Activated CD8-positive, alpha-beta memory T cell treated with anti-CD3 and anti-CD28 coated beads for 48 hours (primary cell): ENCODE measurements around the gene MMP17.
"Not testable (repeated sequence)": the region's sequence is repeated elsewhere in the genome, so short reads cannot be mapped to it uniquely, and the experiment has no call there.

Experiments
- DNase-seq, 3 experiments: peaks; one replicate each; pipeline ENCODE4 v3.0.0-alpha.2; 2020; ENCODE audit warnings: low read depth in 2 of 3, low spot score in 2 of 3

MMP17 gene

DNA sequence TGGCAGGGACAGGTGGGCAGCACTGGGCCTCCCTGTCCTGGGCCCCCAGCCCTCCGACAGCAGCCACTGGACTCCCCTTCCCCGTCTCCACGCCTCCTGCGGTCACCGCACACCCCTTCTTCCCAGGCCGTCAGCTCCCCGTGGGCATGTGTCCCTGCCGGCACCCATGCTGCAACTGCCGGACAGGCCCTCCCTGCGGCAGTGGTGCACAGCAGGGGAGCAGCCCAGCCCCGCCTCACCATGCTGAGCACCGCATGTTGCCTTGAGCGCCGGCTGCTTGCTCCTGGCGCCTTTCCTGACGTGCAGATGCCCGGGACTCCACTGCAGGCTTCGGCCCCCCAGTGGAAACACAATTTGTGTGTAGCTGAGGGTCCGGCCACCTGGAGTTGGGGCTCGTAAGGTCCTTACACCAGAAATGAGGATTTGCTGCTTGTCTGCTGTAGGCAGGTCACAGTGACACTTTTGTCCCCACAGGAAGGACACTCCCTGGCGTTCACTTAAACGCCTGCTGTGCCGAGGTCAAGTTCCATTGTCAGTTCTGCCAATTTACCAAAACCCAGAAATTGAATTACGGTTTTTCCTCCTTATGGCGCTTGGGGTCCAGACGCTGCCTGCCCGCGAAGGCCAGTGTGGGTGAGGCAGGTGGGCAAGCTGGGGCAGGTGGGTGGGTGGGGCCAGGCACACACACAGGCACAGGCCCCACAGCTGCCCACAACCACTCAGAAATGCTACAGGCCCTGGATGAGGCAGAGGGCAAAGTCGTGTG, 28.2 kb upstream of the MMP17 start:
- no peak for DNase-seq

DNA sequence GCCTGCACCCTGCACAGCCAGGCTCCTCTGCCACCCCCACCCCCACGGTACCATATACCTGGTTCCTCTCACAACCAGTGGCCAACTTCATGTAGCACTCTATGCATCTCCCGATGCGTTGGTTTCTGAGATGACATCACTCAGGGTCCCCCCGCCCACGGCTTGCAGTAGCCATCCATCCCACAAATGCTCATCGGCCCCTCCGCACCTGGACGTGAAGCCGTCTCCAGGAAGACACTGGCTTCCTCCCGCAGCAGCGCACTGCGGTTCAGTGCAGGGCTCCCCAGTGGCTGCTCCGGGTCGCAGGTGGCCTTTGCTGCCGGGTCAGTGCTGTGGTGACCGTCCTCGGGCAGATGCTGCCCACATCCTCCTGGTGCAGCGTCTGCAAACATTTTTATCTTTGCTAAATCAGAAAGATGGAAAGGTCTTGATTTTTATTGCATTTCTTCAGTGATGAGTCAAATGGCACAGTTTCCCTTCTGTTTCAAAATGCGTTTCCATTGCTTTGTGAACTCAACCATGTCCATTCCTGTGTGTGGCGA, 27.5 kb upstream of the MMP17 start:
- no peak for DNase-seq

DNA sequence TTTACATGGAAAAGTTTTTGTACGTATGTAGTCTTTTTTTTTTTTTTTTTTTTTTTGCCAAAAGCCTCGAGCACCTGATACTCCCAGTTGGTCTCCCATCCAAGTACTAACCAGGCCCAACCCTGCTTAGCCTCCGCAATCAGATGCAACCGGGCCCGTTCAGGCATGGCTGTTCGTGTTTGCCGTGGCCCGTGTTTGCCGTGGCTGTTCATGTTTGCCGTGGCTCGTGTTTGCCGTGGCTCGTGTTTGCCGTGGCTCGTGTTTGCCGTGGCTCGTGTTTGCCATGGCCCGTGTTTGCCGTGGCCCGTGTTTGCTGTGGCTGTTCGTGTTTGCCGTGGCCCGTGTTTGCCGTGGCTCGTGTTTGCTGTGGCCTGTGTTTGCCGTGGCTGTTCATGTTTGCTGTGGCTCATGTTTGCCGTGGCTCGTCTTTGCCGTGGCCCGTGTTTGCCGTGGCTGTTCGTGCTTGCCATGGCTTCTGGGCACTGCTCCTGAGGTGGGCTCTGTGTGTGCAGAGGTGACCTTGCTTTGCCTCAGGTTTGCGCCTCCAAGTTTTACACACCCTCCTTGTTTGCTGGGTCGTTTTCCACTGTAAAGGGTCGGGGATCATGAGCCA, 26.8 kb upstream of the MMP17 start:
- DNase-seq = no peak

DNA sequence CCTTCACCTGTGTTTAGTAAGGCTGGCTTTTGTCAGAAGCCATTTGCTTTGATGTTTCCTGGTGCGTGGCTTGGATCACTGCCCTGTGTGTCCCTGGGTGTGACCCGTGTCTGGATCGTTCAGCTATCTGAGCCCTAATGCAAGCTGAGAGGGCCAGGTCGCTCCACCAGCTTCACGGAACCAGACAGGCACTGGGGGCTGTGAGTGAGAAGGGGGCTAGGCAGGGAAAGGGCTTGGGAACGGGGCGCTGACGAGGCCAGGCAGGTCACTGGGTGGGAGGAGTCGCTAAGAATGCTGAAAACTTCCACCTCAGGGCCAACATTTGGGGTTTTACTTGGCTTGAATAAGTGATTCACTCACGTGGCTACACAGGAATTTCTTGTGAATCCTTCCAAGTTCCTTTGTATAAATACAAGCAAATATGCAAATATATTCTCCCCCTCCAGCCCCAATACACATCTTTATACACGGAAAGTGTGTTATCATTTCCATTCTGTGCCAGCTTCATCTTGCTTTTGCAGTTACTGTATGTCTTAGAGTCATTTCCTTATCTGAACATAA, 24.2 kb upstream of the MMP17 start:
- no peak for DNase-seq

DNA sequence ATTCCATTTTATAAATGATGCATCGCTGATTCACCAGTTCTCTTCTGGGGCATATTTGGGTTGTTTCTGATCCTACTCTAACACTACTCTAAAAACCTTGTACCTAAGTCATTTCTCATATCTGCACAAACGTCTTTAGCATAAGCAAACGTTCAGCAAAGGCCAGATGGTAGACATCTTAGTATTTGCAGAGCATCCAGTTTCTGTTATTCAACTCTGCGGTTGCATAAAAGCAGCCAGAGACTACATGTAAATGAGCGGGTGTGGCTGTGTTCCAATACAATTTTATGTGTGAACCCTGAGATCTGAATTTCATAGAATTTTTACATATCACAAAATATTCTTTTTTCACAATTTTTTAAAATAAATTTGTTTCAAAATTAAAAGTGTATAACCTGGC, 22.8 kb upstream of the MMP17 start:
- no peak for DNase-seq

DNA sequence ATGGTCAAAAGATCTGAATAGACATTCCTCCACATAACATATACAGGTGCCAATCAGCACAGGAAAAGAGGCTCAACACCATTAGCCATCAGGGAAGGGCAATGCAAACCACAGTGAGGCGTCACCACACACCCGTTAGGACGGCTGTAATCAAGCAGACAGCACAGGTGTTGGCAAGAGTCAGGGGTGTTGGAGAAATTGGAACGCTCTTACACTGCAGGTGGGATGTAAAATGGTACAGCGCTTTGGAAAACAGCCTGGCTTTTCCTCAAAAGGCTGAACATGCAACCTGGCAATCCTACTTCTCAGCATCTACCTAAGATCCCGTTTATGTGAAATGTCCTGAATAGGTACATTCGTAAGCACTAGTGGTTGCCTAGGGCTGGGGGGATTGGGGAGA, 21.5 kb upstream of the MMP17 start:
- no peak for DNase-seq

DNA sequence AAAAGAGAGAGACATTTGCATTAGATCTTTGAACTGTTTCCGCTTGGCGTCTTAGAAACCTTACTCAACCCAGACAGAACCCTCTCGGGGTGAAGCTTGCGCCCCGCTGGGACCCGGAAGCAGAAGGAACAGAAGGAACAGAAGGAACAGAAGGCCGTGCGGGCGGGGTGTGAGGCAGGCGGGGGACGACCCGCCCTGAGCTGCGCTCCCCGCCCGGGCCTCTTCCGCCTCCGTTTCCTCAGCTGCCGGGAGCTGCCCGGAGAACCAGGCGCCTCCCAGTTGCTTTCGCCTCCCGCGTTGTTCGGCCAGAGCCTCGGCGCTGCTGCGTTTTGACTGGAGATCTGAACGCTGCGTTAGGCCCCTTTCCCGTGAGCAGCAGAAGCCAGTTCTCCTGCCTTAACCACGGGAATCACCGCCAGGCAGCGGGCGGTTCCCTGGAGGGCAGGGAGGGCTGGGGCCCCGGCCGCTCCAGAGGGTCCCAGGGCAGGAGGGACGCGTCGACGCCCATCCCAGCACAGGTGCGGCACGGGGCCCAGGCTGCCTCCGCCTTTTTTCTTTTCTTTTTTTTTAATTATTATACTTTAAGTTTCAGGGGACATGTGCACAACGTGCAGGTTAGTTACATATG, 19.3 kb upstream of the MMP17 start:
- no peak for DNase-seq

DNA sequence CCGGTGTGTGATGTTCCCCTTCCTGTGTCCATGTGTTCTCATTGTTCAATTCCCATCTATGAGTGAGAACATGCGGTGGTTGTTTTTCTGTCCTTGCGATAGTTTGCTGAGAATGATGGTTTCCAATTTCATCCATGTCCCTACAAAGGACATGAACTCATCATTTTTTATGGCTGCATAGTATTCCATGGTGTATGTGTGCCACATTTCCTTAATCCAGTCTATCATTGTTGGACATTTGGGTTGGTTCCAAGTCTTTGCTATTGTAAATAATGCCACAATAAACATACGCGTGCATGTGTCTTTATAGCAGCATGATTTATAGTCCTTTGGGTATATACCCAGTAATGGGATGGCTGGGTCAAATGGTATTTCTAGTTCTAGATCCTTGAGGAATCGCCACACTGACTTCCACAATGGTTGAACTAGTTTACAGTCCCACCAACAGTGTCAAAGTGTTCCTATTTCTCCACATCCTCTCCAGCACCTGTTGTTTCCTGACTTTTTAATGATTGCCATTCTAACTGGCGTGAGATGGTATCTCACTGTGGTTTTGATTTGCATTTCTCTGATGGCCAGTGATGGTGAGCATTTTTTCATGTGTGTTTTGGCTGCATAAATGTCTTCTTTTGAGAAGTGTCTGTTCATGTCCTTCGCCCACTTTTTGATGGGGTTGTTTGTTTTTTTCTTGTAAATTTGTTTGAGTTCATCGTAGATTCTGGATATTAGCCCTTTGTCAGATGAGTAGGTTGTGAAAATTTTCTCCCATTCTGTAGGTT, 18.5 kb upstream of the MMP17 start:
- not testable (repeated sequence) for DNase-seq

DNA sequence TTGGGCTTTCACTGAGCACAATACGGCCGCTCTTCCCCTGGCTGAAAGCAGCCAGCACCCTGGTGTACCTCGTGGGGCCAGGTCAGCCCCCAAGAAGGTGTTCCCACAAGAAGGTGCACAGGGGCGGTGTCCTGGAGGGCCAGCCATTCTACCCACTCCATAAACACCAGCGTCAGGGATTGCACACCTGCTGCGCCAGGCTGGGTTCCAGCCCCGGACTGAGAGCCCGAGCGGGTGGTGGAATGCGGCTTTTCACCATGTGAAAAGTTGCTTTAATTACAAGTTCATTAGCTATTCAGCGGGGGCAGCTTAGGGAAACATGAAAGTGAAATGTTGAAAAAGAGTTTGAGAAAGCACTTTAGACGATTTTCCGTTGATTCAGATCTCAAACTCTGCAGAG, 17.5 kb upstream of the MMP17 start:
- DNase-seq = no peak

DNA sequence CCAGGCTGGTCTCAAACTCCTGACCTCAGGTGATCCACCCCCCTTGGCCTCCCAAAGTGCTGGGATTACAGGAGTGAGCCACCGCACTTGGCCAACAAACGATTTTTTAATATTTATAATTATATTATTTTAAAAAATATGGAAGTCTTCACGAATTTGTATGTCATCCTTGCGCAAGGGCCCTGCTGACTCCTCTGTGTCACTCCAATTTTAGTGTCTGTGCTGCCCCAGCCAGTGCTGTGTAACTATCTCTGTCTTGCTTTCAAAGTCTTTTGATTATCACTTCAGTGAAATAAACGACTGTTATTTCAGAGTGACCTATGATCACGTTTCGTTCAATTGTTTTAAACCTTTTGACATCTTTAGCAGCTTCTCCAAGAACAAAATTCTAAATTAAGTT, 13.1 kb upstream of the MMP17 start:
- no peak for DNase-seq

DNA sequence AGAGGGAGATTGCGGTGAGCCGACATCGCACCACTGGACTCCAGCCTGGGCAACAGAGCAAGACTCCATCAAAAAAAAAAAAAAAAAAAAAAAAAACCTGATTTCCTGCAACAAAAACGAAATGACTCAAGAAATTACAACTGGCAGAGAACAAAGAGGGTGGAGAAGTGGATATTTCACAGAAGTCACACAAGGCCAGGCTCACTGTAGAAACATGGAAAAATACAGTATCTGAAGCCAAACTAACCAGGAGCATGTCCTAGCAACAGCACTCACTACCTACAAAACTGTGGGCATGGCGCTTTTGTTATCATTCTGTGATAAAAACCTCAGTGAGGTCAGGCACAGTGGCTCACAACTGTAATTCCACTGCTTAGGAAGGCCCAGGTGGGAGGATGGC, 11.7 kb upstream of the MMP17 start:
- DNase-seq = no peak

DNA sequence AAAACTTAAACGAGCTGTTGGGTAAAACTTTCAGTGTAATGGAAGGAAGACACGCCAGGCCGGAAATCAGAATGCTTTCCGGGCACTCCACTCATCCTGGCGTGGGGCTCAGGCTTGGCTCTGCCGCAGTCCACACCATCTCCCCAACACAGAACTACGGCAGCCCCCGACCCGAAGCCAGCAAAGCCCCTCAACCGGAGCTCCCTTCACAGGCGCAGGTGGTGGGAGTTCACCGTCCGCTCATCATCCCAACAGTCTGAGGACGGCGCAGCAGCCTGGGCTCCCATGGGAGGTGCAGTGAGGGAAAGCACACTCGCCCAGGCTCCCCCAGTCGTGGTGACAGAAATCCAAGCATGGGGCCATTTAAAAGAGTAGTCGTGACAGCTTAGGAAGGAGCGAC, 11.0 kb upstream of the MMP17 start:
- no peak for DNase-seq

DNA sequence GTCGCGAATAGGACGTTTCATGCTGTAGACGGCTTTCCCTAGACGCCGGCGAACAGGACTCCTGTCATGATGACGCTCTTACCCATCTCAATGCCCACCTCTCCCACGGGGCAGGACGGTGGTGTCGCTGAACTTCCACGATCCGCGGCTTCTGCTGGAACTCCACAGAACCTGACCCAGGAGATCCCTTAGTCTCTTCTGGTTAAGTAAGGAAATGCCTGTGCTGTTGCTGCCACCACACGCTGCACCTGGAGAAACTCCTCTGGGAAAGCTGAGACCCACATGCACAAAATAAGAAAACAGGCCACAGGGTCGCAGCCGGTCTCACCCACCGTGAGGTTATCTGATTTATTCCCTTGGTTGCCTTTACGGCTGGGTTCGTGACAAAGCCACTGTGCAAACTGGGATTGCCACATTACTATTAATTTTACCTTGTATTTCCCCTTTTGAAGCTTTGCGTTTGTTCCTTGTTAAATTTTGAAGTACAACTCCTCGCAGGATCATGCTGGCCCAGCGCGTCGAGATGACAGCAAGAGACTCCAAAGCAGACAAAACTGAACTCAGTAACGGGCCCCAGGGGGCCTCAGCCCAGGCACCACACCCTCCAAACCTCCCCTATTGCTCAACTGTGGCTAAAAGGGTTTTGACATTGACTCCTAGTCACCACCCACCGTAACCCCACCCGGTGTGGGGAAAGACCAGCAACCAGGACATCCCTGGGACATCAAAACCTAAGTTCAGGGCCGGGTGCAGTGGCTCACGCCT, 9.2 kb upstream of the MMP17 start:
- DNase-seq = no peak

DNA sequence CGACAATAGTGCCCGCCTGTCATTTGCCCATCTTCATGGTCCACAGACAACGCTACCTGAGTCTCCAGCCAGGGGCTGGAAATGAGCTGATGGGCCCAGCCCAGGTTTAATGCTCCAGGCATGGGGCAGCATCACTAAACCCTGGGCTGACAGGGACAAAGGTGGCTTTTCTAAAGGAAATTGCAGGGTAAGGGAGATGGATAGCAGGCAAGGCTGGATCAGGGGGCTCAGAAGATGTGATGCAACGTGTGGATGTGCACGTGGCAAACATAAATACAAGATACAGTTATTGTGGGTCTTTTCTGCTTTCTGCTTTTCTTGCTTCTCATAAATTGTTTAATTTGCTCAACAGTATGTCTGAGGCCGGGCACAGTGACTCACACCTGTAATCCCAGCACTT, 3.7 kb upstream of the MMP17 start:
- no peak for DNase-seq

DNA sequence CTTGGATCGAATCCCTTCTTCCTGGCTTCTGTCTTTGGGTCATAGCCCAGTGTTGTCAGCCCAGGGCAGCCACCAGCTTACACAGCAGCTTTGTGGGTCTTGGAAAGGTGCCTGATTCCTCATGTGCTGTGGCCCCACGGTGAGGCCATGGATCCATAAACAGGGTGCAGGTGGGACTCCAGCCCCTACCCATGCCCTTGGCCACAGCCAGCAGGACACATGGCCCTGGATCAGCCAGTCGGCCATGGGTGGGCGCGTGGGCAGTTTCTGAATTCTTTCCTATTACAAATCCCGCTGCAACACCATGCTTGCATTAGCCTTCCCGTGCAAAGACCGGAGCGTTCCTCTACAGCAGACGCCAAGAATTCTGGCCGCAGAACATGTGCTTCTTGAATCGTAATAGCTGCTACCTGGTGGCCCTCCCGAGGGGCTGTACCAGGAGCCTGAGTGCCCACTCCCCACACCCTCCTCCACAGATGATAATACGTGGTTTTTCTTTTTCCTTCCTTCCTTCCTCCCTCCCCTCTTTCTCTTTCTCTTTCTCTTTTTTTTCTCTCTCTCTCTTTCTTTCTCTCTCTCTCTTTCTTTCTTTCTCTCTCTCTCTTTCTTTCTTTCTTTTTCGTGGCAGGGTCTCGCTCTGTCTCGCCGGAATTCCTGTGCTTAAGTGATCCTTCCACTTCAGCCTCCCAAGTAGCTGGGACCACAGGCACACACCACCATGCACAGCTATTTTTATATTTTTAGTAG, 2.9 kb upstream of the MMP17 start:
- DNase-seq = no peak

DNA sequence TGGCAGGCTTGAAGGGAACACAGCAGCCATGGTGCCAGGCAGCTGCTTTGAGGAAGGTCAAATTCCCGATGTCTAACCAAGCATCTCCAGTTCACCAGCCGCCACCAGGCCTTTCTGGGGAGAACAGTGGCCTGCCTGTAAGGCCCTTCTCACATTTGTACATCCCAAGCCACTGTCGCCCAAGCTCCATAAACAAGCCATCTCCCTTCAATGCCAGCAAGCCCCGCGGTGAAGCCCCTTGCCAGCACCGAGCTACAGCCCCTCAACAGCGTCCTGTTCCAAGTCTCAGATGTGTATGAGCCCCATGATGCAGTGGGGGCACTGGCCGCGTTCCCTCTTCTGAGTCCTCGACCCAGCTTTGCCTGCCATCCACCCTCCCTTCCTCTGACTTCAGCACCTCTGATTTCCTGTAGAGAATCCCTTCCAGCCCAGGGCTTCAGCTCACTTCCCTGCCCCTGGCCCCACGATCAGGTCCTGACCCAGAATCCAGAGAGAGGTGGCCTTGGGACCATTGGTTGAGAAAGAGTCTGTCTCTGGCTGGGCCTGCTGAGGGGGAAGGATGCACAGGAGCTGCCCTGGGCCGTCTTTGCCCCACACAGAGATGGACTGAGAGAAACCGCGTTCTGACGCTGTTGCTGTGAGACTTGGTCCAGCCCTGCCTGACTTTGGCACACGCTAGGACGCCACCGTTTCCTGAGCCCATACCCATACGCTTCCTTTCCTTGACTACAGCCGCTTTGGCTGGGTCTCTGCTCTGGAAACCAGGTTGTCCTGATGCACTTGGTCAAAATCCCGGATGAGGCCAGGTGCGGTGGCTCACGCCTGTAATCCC, 1.9 kb upstream of the MMP17 start:
- no peak for DNase-seq

DNA sequence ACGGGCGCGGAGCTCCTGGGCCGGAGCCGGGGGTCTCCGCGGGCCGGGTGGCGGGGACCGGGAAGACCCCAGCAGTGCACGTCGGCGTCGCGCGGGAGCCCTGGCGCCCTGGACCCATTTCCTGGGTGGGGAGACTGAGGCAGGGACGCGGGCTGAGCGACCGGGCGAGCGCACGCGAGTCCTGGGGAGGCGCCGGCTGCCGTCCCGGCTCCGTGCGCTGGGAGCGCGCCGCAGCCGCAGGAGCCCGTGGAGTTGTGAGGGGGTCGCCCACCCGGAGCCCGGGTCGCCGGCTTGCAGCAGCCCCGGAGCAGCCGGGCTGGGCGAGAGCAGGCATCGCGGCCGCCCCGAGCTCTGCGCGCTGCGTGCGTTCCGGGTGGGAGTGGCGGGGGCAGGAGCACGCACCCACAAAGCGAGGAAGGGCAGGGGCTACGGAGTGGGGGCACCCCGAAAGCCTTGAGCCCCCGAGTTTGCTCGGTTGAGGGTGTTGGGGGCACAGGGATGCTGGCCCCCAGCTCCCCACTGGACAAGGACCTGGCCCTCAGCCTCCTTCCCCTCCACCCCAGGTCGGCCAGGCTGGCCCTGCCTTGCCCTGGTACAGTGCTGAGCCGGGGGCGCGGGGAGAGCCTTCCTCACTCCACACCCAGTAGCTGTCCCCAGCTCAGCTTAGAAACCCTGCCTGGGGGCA, 620 bp downstream of the MMP17 start:
- DNase-seq = no peak

DNA sequence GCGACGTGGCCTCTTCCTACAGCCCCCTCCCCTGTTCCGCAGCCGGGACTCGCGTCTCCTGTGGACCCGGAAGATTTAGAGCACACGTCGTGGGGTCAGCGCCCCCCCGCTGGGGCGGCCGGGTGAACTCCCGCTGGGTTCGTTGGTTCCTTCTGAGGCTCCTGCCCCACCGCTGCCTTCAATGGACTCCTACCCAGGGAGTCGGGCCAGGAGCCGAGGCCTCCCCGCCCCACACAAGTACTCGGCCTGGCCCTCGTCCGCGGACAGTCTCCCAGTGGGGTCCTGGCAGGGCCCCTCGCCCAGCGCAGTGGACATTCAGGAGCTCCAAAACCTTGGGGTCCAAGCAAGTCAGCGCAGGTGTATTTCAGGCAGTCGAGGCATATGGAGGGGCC, 1.2 kb downstream of the MMP17 start:
- no peak for DNase-seq
